Common myeloid progenitor, CD34-positive (primary cell): ENCODE measurements around the gene PXMP2. TPM values are rescaled to one million over a fixed set of nuclear protein-coding genes. Genes with fewer than 3 reads are reported as not detected.
A peak's percentile ranks its signal among the peaks of the same experiment; 100 is the strongest.

ENCODE experiments used
- CTCF ChIA-PET: fragments of 350-600 bp; sonication (Branson Sonifier 250); formaldehyde crosslinking; loops from one replicate; lab custom pipeline; 2021; ENCODE audit warnings: antibody characterized with exemption; lab: Charles Lee
- POLR2A ChIA-PET: fragments of 350-600 bp; sonication (Branson Sonifier 250); formaldehyde crosslinking; loops from one replicate; lab custom pipeline; 2021; ENCODE audit warnings: antibody characterized with exemption; lab: Charles Lee
- DNase-seq, 3 donors: peaks; one replicate each; pipeline versions ENCODE4 v3.0.0 to v3.0.0-alpha.2; 2013
- H3K27ac ChIP-seq, 2 experiments: 1 replicate in 1 of 2; 2 replicates in 1 of 2; pipeline ENCODE4 v1.7.0; 2013; ENCODE audit warnings: inconsistent platforms in 2 of 2, low read length in 2 of 2, mild to moderate bottlenecking in 2 of 2, low read depth in 1 of 2, moderate library complexity in 1 of 2; ENCODE audit not compliant: severe bottlenecking in 2 of 2, insufficient read depth in 1 of 2, poor library complexity in 1 of 2
- H3K27me3 ChIP-seq, 5 experiments: replicated peaks in 2 of 5; 1 replicate in 3 of 5; 2 replicates in 2 of 5; pipeline versions ENCODE4 v1.6.1 to v1.7.0; 2013; ENCODE audit warnings: low read length in 4 of 5, mild to moderate bottlenecking in 2 of 5, moderate library complexity in 2 of 5, inconsistent platforms in 1 of 5; ENCODE audit not compliant: insufficient read depth in 5 of 5, control insufficient read depth in 4 of 5
- H3K36me3 ChIP-seq, 4 experiments: 1 replicate in 2 of 4; 2 replicates in 2 of 4; pipeline versions ENCODE4 v1.6.1 to v1.7.0; 2013; ENCODE audit warnings: low read length in 3 of 4, control low read depth in 1 of 4, mild to moderate bottlenecking in 1 of 4; ENCODE audit not compliant: control insufficient read depth in 4 of 4, insufficient read depth in 4 of 4
- H3K4me1 ChIP-seq, 4 experiments: 1 replicate in 3 of 4; 2 replicates in 1 of 4; pipeline versions ENCODE4 v1.6.1 to v1.7.1; 2013; ENCODE audit warnings: low read length in 3 of 4, mild to moderate bottlenecking in 3 of 4, control low read depth in 1 of 4, inconsistent platforms in 1 of 4, moderate library complexity in 1 of 4; ENCODE audit not compliant: control insufficient read depth in 4 of 4, insufficient read depth in 4 of 4; ENCODE audit errors: control extremely low read depth in 1 of 4
- H3K4me3 ChIP-seq, 7 experiments: 1 replicate in 4 of 7; 2 replicates in 3 of 7; pipeline versions ENCODE4 v1.5.1 to v1.7.0; 2013; ENCODE audit warnings: mild to moderate bottlenecking in 7 of 7, low read length in 6 of 7, moderate library complexity in 6 of 7, inconsistent platforms in 2 of 7, low read depth in 2 of 7, control low read depth in 1 of 7; ENCODE audit not compliant: insufficient read depth in 4 of 7, control insufficient read depth in 1 of 7; ENCODE audit errors: extremely low read depth in 1 of 7
- H3K9me3 ChIP-seq, 5 experiments: 1 replicate in 4 of 5; 2 replicates in 1 of 5; pipeline versions ENCODE4 v1.6.1 to v1.7.1; 2013; ENCODE audit warnings: low read length in 4 of 5, mild to moderate bottlenecking in 2 of 5, inconsistent platforms in 1 of 5, low read depth in 1 of 5, moderate library complexity in 1 of 5; ENCODE audit not compliant: control insufficient read depth in 4 of 5, insufficient read depth in 2 of 5; ENCODE audit errors: control extremely low read depth in 1 of 5
- WGBS: methylation state at CpG from one replicate; pipeline ENCODE4 v1.1.5; 2013; ENCODE audit not compliant: insufficient coverage; 5-methylcytosine and 5-hydroxymethylcytosine counted together
- polyA plus RNA-seq: library from polyadenylated mRNA; unstranded; fragments of 120-200 nt; gene quantifications from one replicate; pipeline ENCODE4 v1.2.1, GENCODE V29; 2013

Gene PXMP2
- 25.4 TPM for polyA plus RNA-seq

DNA sequence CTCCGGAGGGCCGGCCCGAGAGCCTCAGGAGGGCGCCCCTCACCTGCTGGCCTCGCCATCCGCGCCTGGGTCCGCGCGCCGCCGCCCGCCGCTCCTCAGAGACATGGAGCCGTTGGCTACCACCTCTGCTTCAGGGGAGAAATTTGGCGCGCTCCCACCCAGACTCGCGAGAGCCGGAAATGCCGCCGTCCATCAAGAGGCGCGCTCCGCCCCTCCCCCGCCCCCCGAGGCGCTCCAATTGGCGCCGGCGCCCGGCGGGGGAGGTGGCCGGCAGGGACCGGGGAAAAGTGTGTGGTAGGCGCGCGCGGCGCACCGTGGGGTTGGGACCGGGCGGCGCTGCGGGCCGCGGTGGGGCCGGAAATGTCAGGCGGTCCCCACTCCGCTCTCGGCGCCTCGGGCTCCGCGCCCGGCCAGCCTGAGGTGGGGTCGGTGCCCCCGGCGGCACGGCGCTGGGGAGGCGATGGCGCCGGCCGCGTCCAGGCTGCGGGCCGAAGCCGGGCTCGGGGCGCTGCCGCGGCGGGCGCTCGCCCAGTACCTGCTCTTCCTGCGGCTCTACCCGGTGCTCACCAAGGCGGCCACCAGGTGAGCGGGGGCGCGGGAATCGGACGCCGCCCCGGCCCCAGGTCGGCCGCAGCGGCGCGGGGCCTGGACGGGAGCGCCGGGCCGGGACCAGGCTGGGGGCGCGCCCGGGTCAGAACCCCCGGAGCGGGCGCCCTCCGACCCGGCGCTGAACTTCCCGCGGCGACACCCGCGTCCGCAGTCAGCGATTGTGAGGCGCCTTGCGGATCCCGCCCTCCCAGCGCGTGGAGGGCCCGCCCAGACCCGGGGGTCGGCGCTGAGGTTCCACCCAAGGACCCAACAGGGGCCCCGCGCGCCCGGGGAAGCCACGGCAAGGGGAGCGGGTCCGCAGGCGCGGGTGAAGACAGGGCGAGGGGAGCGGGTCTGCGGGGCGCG lies at the start of gene PXMP2, which contains the start of gene POLE:
PXMP2 (plus strand) TSS at position 377 of the 954 bp plus-strand sequence; CDS start at position 461, 84 bp downstream.
POLE (minus strand) TSS at position 132 of the 954 bp plus-strand sequence; CDS start at position 105, 27 bp downstream.
- no peaks in the 10 kb centered on the region for H3K27me3 ChIP-seq
- DNase-seq, result peak; percentile 92 to 97 (median 96)
- H3K27ac ChIP-seq, result peak within 1 kb of the TSS; percentile 25 to 66
- H3K4me3 ChIP-seq, result peak within 1 kb of the TSS; percentile 67 to 81 (median 78)
- CTCF ChIA-PET, result no interaction called here
- peaks cover 0 to 1% (median 0%) of the 10 kb centered on the region in 5 experiments for H3K9me3 ChIP-seq
- POLR2A ChIA-PET, result no interaction called here
- H3K36me3 ChIP-seq, result peaks cover 0 to 16% (median 3%) of the 10 kb centered on the region in 4 experiments
- peaks cover 0 to 14% (median 7%) of the 10 kb centered on the region in 4 experiments for H3K4me1 ChIP-seq
- WGBS, result 0% methylated on average over 97 of the region's 134 CpGs

DNA sequence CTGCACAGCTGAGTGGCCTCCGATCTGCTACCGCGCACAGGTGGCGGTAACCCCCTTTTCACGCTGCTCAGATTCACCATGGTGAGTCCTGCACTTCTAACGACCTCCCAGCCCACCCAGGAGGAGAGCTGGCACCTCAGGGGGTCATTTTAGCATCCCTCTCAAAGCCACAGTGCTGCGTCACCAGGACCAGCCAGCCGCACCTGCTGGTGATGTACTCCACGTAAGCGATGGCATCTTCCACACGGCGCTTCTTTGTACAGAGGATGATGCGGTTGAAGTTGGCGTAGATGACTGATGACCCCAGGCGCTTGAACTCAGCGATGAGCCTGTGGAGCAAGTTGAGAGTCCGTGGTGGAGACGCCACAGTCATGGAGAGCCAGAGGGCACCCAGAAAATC lies 49.6 kb upstream of the PXMP2 start:
- no peak overlapping the region for H3K27ac ChIP-seq
- WGBS, result 96% methylated on average over 18 of the region's 18 CpGs
- peaks cover 12 to 93% (median 71%) of the 10 kb centered on the region in 4 experiments for H3K36me3 ChIP-seq
- H3K9me3 ChIP-seq, result no peaks in the 10 kb centered on the region
- H3K27me3 ChIP-seq, result no peaks in the 10 kb centered on the region
- H3K4me3 ChIP-seq, result no peak overlapping the region
- DNase-seq, result no peak
- CTCF ChIA-PET, result interaction anchor here (1.0 to 5.8 kb wide), 10 partner anchors 12 to 66 kb away, joined by 3 to 29 read pairs (median 10); partner anchors contain the start of gene LRCOL1
- H3K4me1 ChIP-seq, result peaks cover 0 to 14% (median 2%) of the 10 kb centered on the region in 4 experiments
- POLR2A ChIA-PET, result no interaction called here

DNA sequence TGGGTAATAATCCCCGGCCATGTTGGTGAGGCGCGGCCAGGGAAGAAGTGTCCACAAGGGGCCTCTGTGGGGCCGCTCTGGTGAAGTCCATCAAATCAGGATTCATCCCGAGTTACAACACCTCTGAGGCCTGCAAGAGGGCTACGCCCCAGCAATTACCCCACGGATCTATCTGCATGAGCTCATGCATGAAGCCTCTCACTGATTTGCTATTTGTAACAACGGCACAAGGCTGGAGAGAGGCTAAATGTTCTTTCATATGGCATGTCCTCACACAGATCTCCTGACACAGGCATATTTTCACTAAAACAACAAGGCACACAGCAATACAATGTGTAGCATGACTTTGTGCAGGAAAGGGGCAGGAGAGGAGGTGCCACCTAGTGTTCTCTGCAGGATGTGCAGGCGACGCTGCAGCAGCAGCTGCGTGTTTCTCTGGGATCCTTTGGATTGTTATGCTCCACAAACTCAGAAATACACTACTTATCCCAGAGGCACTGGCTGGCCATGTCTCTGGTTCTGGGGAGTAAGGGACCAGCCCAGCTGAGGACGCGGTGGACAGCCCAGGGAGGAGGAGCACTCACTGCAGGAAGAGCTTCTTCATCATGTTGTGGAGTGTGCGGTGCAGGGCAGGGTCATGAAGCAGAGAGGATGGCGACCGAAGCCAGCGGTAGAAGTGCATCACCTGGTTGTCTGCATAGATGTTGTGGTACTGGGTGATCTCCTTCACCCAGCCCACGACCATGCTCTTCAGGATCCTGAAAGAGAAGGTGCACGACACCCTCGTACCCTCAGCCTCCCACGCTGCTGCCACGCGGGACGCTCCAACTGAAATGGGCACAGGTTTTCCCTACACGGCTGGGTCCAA lies 48.6 kb upstream of the PXMP2 start:
- Histone ChIP-seq H3K4me1 (peaks cover 0 to 14% (median 2%) of the 10 kb centered on the region in 4 experiments), H3K27ac (no peak overlapping the region), H3K36me3 (peaks cover 12 to 95% (median 72%) of the 10 kb centered on the region in 4 experiments), H3K9me3 (no peaks in the 10 kb centered on the region), H3K27me3 (no peaks in the 10 kb centered on the region), H3K4me3 (no peak overlapping the region)
- WGBS, result 93% methylated on average over 19 of the region's 25 CpGs
- CTCF ChIA-PET, result interaction anchor here (1.1 to 5.8 kb wide), 12 partner anchors 9 to 81 kb away, joined by 3 to 29 read pairs (median 8); no protein-coding TSS in a partner anchor
- DNase-seq, result peak in 1 of 3 donors; percentile 43
- POLR2A ChIA-PET, result no interaction called here

DNA sequence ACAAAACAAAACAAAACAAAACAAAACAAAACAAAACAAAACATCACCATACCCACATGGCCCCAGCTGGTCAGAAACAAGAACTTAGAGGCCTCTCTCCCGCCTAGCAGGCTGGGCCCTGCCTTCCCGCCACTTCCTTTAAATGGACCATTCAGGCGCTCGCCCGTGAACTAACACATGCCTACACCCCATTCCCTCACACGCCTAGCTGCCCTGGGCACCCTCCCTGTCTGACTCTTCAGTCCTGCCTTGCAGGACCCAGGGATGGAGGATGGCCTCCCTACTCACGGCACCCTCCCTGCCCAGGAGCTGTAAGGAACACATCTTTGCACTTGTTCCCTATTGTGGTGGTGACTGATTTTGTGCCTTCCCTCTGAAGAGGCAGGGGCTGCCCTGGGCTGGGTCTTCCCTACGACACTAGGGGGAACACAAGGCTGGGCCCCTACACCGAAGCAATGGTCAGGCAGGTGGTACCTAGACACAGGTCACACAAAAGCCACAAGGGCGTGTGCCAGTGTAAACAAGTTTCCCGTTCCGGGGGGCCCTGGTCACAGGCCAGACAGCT lies 47.3 kb upstream of the PXMP2 start:
- Histone ChIP-seq H3K4me1 (peaks cover 0 to 14% (median 2%) of the 10 kb centered on the region in 4 experiments), H3K36me3 (peaks cover 10 to 90% (median 63%) of the 10 kb centered on the region in 4 experiments), H3K9me3 (no peaks in the 10 kb centered on the region), H3K4me3 (no peak overlapping the region), H3K27ac (no peak overlapping the region), H3K27me3 (no peaks in the 10 kb centered on the region)
- WGBS, result 88% methylated on average over 11 of the region's 12 CpGs
- POLR2A ChIA-PET, result no interaction called here
- peak in 1 of 3 donors; percentile 32 for DNase-seq
- CTCF ChIA-PET, result interaction anchor here (1.7 to 5.8 kb wide), 4 partner anchors 8 to 40 kb away, joined by 4 to 29 read pairs (median 16); no protein-coding TSS in a partner anchor

DNA sequence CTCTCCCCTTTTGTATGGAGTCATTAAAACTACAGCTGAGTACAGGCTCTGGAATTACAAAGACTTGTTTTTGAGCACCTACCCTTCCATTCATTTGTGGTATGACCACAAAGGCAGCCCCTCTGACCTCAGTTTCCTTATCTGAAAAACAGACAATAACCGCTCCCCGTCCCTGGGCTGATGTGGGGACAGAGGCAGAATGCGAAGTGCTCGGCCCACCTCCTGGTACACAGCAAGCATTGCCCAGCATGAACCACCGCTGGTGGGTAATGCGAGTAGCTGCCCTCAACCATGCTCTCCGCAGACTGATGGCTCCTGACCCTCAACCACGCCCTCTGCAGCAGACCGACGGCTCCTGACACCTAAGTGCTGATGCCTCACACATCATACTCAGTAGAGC lies 46.5 kb upstream of the PXMP2 start:
- Histone ChIP-seq H3K4me1 (peaks cover 0 to 13% (median 2%) of the 10 kb centered on the region in 4 experiments), H3K27ac (no peak overlapping the region), H3K9me3 (no peaks in the 10 kb centered on the region), H3K36me3 (peaks cover 6 to 89% (median 61%) of the 10 kb centered on the region in 4 experiments), H3K27me3 (no peaks in the 10 kb centered on the region), H3K4me3 (no peak overlapping the region)
- ChIA-PET POLR2A (no interaction called here), CTCF (interaction anchor here (0.7 to 5.8 kb wide), 4 partner anchors 8 to 41 kb away, joined by 3 to 29 read pairs (median 16); no protein-coding TSS in a partner anchor)
- peak in 1 of 3 donors; percentile 42 for DNase-seq
- 77% methylated on average over 10 of the region's 10 CpGs for WGBS
